TTC549 (cell line): Measurements from ENCODE around the gene SLC16A3.

Experiments used
- FAIRE-seq: peaks from 2 replicates; lab custom pipeline; 2012; peaks lifted over from hg19 to GRCh38; lab: Jason Lieb, UNC

SLC16A3 gene

DNA sequence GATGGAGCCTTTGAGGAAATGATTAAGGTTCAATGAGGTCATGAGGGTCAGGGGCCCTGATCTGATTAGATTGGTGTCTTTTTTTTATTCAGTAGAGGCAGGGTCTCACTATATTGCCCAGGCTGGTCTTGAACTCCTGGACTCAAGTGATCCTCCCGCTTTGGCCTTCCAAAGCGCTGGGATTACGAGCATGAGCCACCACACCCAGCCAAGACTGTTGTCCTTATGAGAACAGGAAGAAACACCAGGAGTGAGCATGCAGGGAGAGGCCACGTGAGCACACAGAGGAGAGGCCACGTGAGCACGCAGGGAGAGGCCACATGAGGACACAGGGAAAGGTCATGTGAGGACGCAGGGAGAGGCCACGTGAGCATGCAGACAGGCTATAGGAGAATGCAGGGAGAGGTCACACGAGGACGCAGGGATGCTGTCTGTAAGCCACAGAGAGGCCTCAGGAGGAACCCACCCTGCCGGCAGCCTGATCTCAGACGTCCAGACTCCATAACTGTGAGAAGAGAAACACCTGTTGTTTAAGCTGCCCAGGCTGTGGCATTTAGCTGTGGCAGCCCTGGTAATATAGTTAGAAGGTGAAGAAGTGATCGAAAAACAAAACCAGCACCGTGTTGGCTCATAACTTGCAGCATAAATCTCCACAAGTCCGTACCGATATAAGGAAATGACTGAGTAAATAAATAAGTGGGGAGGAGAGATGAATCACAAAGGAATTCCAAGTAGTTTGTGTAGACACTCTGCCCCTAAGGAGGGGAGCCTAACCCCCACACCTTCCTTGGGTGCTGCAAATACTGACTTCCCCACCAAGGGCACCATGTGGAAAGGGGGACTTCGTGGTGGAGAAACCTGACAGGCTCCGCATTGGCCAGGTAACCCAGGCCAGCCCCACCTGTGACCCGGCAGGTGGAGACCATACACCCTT lies 59.3 kb downstream of the SLC16A3 start:
- FAIRE-seq, result no peak
